K562 (cell line): Measurements from ENCODE around the gene REC8. TPM values are rescaled to one million over a fixed set of nuclear protein-coding genes. Genes with fewer than 3 reads are reported as not detected.

Experiments
- CBX5 ChIP-seq: IDR thresholded peaks from 2 replicates; pipeline ENCODE4 v1.6.1; 2014; ENCODE audit warnings: low read depth, borderline replicate concordance
- FOXP1 ChIP-seq: sonication (generic); formaldehyde crosslinking; IDR thresholded peaks from 2 replicates; pipeline ENCODE4 v1.8.0; 2022; ENCODE audit warnings: mild to moderate bottlenecking, missing genetic modification reagents
- HNRNPLL ChIP-seq: fragments of 200-400 bp; formaldehyde crosslinking; IDR thresholded peaks from 2 replicates; pipeline ENCODE4 v1.6.1; 2017; ENCODE audit warnings: low read length, low read depth, mild to moderate bottlenecking; ENCODE audit not compliant: poor library complexity, severe bottlenecking
- POLR2G ChIP-seq: fragments of 200-400 bp; formaldehyde crosslinking; IDR thresholded peaks from 2 replicates; pipeline ENCODE4 v1.6.1; 2017; ENCODE audit warnings: low read depth, mild to moderate bottlenecking, antibody characterized with exemption, low read length, moderate library complexity
- TGIF2 ChIP-seq: sonication (generic); formaldehyde crosslinking; IDR thresholded peaks from 2 replicates; pipeline ENCODE4 v1.8.1; 2022; ENCODE audit warnings: mild to moderate bottlenecking, missing genetic modification reagents, moderate library complexity
- ZNF584 ChIP-seq: fragments of 200-800 bp; sonication (Bioruptor generic); IDR thresholded peaks from 2 replicates; pipeline ENCODE4 v1.6.1; 2016; ENCODE audit warnings: low read depth, mild to moderate bottlenecking, missing genetic modification characterization, missing compliant biosample characterization
- polyA plus RNA-seq, 8 experiments: library from polyadenylated mRNA; depleted of rRNA in 4 of 8; stranded (reverse) in 5 of 8; unstranded in 3 of 8; fragments of >200 nt; fragmentation: Nextera tagmentation in 2 of 8; fragmentation: Illumina TruSeq in 1 of 8; extraction: Ambion mirVana in 2 of 8; extraction: Trizol in 1 of 8; gene quantifications; 2 replicates each; pipeline versions ENCODE4 v1.2.1 to v1.2.3, GENCODE V29; 2011 to 2014; ENCODE audit warnings: inconsistent platforms in 1 of 8, missing spikeins in 1 of 8
- total RNA-seq, 7 experiments: library from RNA; depleted of rRNA in 6 of 7; stranded (reverse); fragments of >200 nt in 6 of 7; fragmentation: Illumina TruSeq in 2 of 7; extraction: Trizol in 2 of 7; gene quantifications; 2 replicates each; pipeline versions ENCODE4 v1.2.1 to v1.2.3, GENCODE V29; 2011 to 2021; ENCODE audit warnings: low replicate concordance in 1 of 7
- TF ChIP-seq, protein P1 (sequence below): fragments of 250-450 bp; sonication (Bioruptor Pico); IDR thresholded peaks from 2 replicates; pipeline ENCODE4 v1.6.1; 2021; ENCODE audit warnings: mild to moderate bottlenecking
- TF ChIP-seq, protein P2 (sequence below): fragments of 250-450 bp; sonication (Bioruptor Pico); IDR thresholded peaks from 2 replicates; pipeline ENCODE4 v1.4.0; 2020
- TF ChIP-seq, protein P3 (sequence below): fragments of 200-800 bp; sonication (Bioruptor generic); IDR thresholded peaks from 2 replicates; pipeline ENCODE4 v1.6.1; 2016; ENCODE audit warnings: missing genetic modification characterization, missing compliant biosample characterization

Gene REC8
- total and polyA plus RNA-seq, 9 of the 15 experiments (the other 6 are each of a cell fraction or from before 2014, with no cell fraction given), result 0.11 to 2.5 (median 0.85) TPM

DNA sequence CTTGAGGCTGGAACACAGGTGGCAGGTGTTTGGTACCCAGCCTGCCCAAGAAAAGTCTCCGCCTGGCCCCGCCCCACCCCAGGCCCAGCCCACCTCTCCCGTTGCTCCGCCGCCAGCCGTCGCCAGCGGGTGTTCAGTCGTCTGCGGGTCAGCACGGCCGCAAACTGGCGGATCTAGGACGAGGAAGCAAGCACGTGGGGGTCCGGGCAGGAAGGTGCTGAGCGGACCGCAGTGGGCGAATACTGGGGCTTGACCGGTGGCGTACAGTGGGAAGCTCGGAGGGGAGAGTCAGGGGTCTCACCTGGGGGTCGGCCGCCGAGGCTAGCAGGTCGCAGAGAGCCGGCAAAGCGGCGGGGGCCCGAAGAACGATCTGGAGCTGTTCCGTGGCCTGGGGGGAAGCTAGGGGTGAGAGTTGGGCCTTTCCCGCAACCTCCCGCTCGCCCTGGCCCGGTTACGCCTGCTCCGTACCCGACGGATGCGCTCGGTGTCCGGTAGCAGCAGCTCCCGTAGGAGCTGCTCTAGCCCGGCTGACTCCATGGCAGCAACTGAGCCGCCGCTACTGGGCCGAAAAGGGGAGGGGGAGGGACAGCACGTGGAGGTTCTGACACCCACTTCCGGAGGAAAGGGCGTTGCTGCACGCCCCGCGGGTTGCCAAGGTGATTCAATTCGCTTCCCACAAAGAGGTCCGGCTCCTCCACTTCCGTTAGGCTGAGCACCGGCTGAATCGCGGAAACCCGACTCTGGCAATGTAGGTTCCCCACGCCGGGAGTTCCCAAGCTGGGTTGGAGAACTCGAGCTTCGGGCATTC is 16.6 kb downstream of the REC8 start, which contains the start of gene IPO4 (continued):
- TF ChIP-seq, protein P1, sequence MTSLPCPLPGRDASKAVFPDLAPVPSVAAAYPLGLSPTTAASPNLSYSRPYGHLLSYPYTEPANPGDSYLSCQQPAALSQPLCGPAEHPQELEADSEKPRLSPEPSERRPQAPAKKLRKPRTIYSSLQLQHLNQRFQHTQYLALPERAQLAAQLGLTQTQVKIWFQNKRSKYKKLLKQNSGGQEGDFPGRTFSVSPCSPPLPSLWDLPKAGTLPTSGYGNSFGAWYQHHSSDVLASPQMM, result no peak
- peak; percentile 95 for TF ChIP-seq POLR2G
- TF ChIP-seq, protein P2, sequence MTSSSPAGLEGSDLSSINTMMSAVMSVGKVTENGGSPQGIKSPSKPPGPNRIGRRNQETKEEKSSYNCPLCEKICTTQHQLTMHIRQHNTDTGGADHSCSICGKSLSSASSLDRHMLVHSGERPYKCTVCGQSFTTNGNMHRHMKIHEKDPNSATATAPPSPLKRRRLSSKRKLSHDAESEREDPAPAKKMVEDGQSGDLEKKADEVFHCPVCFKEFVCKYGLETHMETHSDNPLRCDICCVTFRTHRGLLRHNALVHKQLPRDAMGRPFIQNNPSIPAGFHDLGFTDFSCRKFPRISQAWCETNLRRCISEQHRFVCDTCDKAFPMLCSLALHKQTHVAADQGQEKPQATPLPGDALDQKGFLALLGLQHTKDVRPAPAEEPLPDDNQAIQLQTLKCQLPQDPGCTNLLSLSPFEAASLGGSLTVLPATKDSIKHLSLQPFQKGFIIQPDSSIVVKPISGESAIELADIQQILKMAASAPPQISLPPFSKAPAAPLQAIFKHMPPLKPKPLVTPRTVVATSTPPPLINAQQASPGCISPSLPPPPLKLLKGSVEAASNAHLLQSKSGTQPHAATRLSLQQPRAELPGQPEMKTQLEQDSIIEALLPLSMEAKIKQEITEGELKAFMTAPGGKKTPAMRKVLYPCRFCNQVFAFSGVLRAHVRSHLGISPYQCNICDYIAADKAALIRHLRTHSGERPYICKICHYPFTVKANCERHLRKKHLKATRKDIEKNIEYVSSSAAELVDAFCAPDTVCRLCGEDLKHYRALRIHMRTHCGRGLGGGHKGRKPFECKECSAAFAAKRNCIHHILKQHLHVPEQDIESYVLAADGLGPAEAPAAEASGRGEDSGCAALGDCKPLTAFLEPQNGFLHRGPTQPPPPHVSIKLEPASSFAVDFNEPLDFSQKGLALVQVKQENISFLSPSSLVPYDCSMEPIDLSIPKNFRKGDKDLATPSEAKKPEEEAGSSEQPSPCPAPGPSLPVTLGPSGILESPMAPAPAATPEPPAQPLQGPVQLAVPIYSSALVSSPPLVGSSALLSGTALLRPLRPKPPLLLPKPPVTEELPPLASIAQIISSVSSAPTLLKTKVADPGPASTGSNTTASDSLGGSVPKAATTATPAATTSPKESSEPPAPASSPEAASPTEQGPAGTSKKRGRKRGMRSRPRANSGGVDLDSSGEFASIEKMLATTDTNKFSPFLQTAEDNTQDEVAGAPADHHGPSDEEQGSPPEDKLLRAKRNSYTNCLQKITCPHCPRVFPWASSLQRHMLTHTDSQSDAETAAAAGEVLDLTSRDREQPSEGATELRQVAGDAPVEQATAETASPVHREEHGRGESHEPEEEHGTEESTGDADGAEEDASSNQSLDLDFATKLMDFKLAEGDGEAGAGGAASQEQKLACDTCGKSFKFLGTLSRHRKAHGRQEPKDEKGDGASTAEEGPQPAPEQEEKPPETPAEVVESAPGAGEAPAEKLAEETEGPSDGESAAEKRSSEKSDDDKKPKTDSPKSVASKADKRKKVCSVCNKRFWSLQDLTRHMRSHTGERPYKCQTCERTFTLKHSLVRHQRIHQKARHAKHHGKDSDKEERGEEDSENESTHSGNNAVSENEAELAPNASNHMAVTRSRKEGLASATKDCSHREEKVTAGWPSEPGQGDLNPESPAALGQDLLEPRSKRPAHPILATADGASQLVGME (CRISPR knock-in tag), result no peak
- TF ChIP-seq TGIF2 (CRISPR knock-in tag), result peak; percentile 76; the same call in 1 of the 2 replicates
- peak; percentile 91 for TF ChIP-seq HNRNPLL
- TF ChIP-seq, protein P3, sequence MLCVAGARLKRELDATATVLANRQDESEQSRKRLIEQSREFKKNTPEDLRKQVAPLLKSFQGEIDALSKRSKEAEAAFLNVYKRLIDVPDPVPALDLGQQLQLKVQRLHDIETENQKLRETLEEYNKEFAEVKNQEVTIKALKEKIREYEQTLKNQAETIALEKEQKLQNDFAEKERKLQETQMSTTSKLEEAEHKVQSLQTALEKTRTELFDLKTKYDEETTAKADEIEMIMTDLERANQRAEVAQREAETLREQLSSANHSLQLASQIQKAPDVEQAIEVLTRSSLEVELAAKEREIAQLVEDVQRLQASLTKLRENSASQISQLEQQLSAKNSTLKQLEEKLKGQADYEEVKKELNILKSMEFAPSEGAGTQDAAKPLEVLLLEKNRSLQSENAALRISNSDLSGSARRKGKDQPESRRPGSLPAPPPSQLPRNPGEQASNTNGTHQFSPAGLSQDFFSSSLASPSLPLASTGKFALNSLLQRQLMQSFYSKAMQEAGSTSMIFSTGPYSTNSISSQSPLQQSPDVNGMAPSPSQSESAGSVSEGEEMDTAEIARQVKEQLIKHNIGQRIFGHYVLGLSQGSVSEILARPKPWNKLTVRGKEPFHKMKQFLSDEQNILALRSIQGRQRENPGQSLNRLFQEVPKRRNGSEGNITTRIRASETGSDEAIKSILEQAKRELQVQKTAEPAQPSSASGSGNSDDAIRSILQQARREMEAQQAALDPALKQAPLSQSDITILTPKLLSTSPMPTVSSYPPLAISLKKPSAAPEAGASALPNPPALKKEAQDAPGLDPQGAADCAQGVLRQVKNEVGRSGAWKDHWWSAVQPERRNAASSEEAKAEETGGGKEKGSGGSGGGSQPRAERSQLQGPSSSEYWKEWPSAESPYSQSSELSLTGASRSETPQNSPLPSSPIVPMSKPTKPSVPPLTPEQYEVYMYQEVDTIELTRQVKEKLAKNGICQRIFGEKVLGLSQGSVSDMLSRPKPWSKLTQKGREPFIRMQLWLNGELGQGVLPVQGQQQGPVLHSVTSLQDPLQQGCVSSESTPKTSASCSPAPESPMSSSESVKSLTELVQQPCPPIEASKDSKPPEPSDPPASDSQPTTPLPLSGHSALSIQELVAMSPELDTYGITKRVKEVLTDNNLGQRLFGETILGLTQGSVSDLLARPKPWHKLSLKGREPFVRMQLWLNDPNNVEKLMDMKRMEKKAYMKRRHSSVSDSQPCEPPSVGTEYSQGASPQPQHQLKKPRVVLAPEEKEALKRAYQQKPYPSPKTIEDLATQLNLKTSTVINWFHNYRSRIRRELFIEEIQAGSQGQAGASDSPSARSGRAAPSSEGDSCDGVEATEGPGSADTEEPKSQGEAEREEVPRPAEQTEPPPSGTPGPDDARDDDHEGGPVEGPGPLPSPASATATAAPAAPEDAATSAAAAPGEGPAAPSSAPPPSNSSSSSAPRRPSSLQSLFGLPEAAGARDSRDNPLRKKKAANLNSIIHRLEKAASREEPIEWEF (CRISPR knock-in tag), result no peak
- no peak for TF ChIP-seq CBX5
- no peak for TF ChIP-seq ZNF584 (CRISPR knock-in tag)
- peak; percentile 39; the same call in 1 of the 2 replicates for TF ChIP-seq FOXP1 (CRISPR knock-in tag)
